Breast epithelium (tissue), 3 donors: ENCODE measurements around the gene NDUFS7. TPM values are rescaled to one million over a fixed set of nuclear protein-coding genes. Genes with fewer than 3 reads are reported as not detected.

Source experiments
- total RNA-seq, 3 donors: library from RNA; depleted of rRNA; stranded (reverse); fragments of >200 nt; gene quantifications; one replicate each; pipeline ENCODE4 v1.1.0, GENCODE V29; 2016

The NDUFS7 gene
- total RNA-seq, 3 donors from 2014 or later: 67.5 to 122 (median 67.5) TPM

Other genes with a start within 250 kb of the NDUFS7 start
- 10 to 100 TPM; 15.4 to 63.3 (median 43.9) TPM for gene SBNO2, start 209.6 kb upstream of the NDUFS7 start, total RNA-seq
- 10 to 100 TPM; 32.8 to 55.0 (median 52.1) TPM for gene STK11, start 178.1 kb upstream of the NDUFS7 start, total RNA-seq
- gene CBARP, start 145.9 kb upstream of the NDUFS7 start, total RNA-seq: 1 to 10 TPM in 1 of 3 donors, under 1 TPM in 1, not detected in 1; 0.98 to 4.8 TPM
- gene ATP5F1D, start 142.2 kb upstream of the NDUFS7 start, total RNA-seq: 10 to 100 TPM; 47.6 to 64.9 (median 61.3) TPM
- 10 to 100 TPM; 13.8 to 28.5 (median 22.4) TPM for gene MIDN, start 135.3 kb upstream of the NDUFS7 start, total RNA-seq
- gene CIRBP, start 114.6 kb upstream of the NDUFS7 start, total RNA-seq: 100 to 1,000 TPM; 458 to 758 (median 656) TPM
- gene FAM174C, start 108.4 kb upstream of the NDUFS7 start, total RNA-seq: 10 to 100 TPM; 43.9 to 60.6 (median 53.1) TPM
- under 1 TPM in 1 of 3 donors, not detected in 2; 0.66 TPM for gene EFNA2, start 98.0 kb upstream of the NDUFS7 start, total RNA-seq
- gene GAMT, start 17.6 kb downstream of the NDUFS7 start, total RNA-seq: 10 to 100 TPM; 23.6 to 40.0 (median 30.3) TPM
- gene DAZAP1, start 23.7 kb downstream of the NDUFS7 start, total RNA-seq: 10 to 100 TPM; 35.8 to 50.9 (median 48.8) TPM
- 1,000 to 10,000 TPM; 2,978 to 3,238 (median 2,982) TPM for gene RPS15, start 54.5 kb downstream of the NDUFS7 start, total RNA-seq
- under 1 TPM; under 0.01 to 0.29 (median 0.16) TPM for gene APC2, start 66.2 kb downstream of the NDUFS7 start, total RNA-seq
- 10 to 100 TPM; 27.7 to 32.8 (median 28.7) TPM for gene C19orf25, start 95.3 kb downstream of the NDUFS7 start, total RNA-seq
- 1 to 10 TPM; 2.2 to 10.0 (median 5.9) TPM for gene PCSK4, start 106.4 kb downstream of the NDUFS7 start, total RNA-seq
- gene REEP6, start 107.3 kb downstream of the NDUFS7 start, total RNA-seq: 10 to 100 TPM in 2 of 3 donors, 1 to 10 TPM in 1; 4.3 to 17.4 (median 11.0) TPM
- gene ADAMTSL5, start 129.1 kb downstream of the NDUFS7 start, total RNA-seq: 1 to 10 TPM; 1.3 to 3.5 (median 2.1) TPM
- gene PLK5, start 140.2 kb downstream of the NDUFS7 start, total RNA-seq: under 1 TPM in 2 of 3 donors, not detected in 1; 0.44 to 0.98 TPM
- gene MEX3D, start 184.4 kb downstream of the NDUFS7 start, total RNA-seq: 10 to 100 TPM; 12.5 to 14.3 (median 12.6) TPM
- gene MBD3, start 209.0 kb downstream of the NDUFS7 start, total RNA-seq: 10 to 100 TPM; 51.8 to 71.3 (median 70.8) TPM
- 100 to 1,000 TPM in 1 of 3 donors, 10 to 100 TPM in 2; 59.6 to 117 (median 63.4) TPM for gene UQCR11, start 221.6 kb downstream of the NDUFS7 start, total RNA-seq